ENCODE data around the gene SPATS2. TPM values are rescaled to one million over a fixed set of nuclear protein-coding genes. Genes with fewer than 3 reads are reported as not detected.

Gene SPATS2
- total RNA-seq, 1 donor from 2014 or later: 21.3 TPM

DNA sequence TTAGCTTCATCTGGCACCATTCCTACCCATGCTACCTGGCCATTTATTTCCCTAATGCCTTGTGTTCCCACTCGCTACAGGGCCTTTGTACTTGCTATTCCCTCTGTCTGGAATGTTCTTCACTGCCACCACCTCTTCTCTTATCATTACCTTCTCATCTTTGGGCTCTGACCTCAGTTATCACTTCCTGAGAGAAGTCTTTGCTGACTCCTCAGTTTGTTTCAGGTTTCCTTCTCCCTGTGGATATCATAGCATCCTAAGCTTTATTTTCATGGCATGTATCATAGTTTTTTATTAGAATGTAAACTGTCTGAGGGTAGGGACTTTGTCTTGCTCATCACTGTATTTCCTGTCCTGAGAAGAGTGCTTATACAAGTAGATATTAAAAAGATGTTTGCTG lies 29.7 kb downstream of the SPATS2 start:
- TF ChIP-seq CTCF (IDR thresholded peaks at IDR 0.05; ENCODE audit: insufficient read depth, low read length, severe bottlenecking): no peak
- H3K36me3 ChIP-seq (ENCODE audit: control insufficient read depth, insufficient read depth, low read length): no peaks in the 10 kb centered on the region
- no peak overlapping the region for H3K4me3 ChIP-seq (ENCODE audit: low read depth, low read length)
- no peak for DNase-seq (ENCODE audit: low read depth)
- FAIRE-seq: no peak
- H3K27me3 ChIP-seq (ENCODE audit: control insufficient read depth, insufficient read depth, low read length): no peaks in the 10 kb centered on the region

GRCh38 chr12:49400304-49400703 lies 33.0 kb downstream of the SPATS2 start:
- Histone ChIP-seq H3K27me3 (ENCODE audit: control insufficient read depth, insufficient read depth, low read length) (no peaks in the 10 kb centered on the region), H3K36me3 (ENCODE audit: control insufficient read depth, insufficient read depth, low read length) (no peaks in the 10 kb centered on the region), H3K4me3 (ENCODE audit: low read depth, low read length) (no peak overlapping the region)
- TF ChIP-seq CTCF (IDR thresholded peaks at IDR 0.05; ENCODE audit: insufficient read depth, low read length, severe bottlenecking): no peak
- DNase-seq (ENCODE audit: low read depth) (no peak), FAIRE-seq (no peak)

- peak; percentile 45 for DNase-seq (ENCODE audit: low read depth)
- TF ChIP-seq CTCF (IDR thresholded peaks at IDR 0.05; ENCODE audit: insufficient read depth, low read length, severe bottlenecking): no peak
- Histone ChIP-seq H3K27me3 (ENCODE audit: control insufficient read depth, insufficient read depth, low read length) (no peaks in the 10 kb centered on the region), H3K36me3 (ENCODE audit: control insufficient read depth, insufficient read depth, low read length) (no peaks in the 10 kb centered on the region), H3K4me3 (ENCODE audit: low read depth, low read length) (no peak overlapping the region)
- no peak for FAIRE-seq
Observed at GRCh38 chr12:49403971-49404450, 36.7 kb downstream of the SPATS2 start.

DNA sequence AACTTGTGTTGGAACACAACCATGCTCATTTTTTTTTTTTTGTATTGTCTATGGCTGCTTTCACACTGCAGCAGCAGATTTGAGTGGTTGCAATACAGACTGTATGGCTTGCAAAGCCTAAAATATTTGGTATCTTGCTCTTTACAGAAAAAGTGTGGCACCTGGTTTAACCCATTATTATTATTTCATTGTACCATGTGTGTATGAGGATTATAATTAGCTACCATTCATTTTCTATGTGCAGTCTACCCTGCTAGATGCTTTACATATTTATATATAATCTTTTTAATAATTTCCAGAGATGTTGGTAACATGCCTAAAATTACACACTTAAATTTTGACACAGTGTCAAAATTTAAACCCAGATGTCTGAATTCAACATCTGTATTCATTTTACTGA lies 37.7 kb downstream of the SPATS2 start:
- DNase-seq (ENCODE audit: low read depth): no peak
- FAIRE-seq: no peak

DNA sequence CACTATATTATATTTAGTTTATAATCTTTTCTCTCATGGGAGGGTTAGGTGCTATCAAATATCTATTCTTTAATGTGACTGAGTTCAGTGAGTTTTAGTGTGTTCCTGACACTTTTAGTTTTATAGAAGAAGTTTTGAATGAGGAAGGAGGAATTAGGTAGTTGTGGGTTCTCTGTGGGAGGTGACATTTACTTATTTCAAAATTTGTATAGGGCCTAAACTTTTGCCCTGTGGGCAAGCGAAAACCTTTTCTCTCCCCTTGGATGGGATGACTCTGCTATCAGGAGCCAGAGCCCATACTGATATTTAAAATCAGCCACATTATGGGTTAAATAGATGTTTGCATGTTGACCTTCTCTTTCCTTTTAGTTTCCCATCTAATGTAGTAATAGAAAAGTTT lies 43.6 kb downstream of the SPATS2 start:
- Histone ChIP-seq H3K36me3 (ENCODE audit: control insufficient read depth, insufficient read depth, low read length) (no peaks in the 10 kb centered on the region), H3K4me3 (ENCODE audit: low read depth, low read length) (no peak overlapping the region), H3K27me3 (ENCODE audit: control insufficient read depth, insufficient read depth, low read length) (no peaks in the 10 kb centered on the region)
- DNase-seq (ENCODE audit: low read depth): no peak
- FAIRE-seq: no peak
- no peak for TF ChIP-seq CTCF (IDR thresholded peaks at IDR 0.05; ENCODE audit: insufficient read depth, low read length, severe bottlenecking)

More for the DNA sequence above, 37.7 kb downstream of the SPATS2 start:
- H3K27me3 ChIP-seq (ENCODE audit: control insufficient read depth, insufficient read depth, low read length): no peaks in the 10 kb centered on the region
- no peak overlapping the region for H3K4me3 ChIP-seq (ENCODE audit: low read depth, low read length)
- H3K36me3 ChIP-seq (ENCODE audit: control insufficient read depth, insufficient read depth, low read length): no peaks in the 10 kb centered on the region
- TF ChIP-seq CTCF (IDR thresholded peaks at IDR 0.05; ENCODE audit: insufficient read depth, low read length, severe bottlenecking): no peak

GRCh38 chr12:49413010-49413409 lies 45.7 kb downstream of the SPATS2 start:
- no peak for TF ChIP-seq CTCF (IDR thresholded peaks at IDR 0.05; ENCODE audit: insufficient read depth, low read length, severe bottlenecking)
- peak; percentile 73 for DNase-seq (ENCODE audit: low read depth)
- H3K36me3 ChIP-seq (ENCODE audit: control insufficient read depth, insufficient read depth, low read length): no peaks in the 10 kb centered on the region
- H3K27me3 ChIP-seq (ENCODE audit: control insufficient read depth, insufficient read depth, low read length): no peaks in the 10 kb centered on the region
- H3K4me3 ChIP-seq (ENCODE audit: low read depth, low read length): no peak overlapping the region
- no peak for FAIRE-seq
